BLaER1 (cell line): ENCODE data around the gene RGS11.

Experiments used
- H3K27ac ChIP-seq: shearing (Covaris generic); formaldehyde crosslinking; 2 replicates; pipeline ENCODE4 v1.8.1; 2022
- H3K27me3 ChIP-seq: shearing (Covaris generic); formaldehyde crosslinking; 2 replicates; pipeline ENCODE4 v1.8.1; 2022
- H3K36me3 ChIP-seq: shearing (Covaris generic); formaldehyde crosslinking; 2 replicates; pipeline ENCODE4 v1.8.1; 2022
- H3K4me1 ChIP-seq: shearing (Covaris generic); formaldehyde crosslinking; 2 replicates; pipeline ENCODE4 v1.8.1; 2022
- H3K4me2 ChIP-seq: shearing (Covaris generic); formaldehyde crosslinking; 2 replicates; pipeline ENCODE4 v1.8.1; 2022
- H3K4me3 ChIP-seq: shearing (Covaris generic); formaldehyde crosslinking; 2 replicates; pipeline ENCODE4 v1.8.1; 2022
- H3K9ac ChIP-seq: shearing (Covaris generic); formaldehyde crosslinking; 2 replicates; pipeline ENCODE4 v1.8.1; 2022
- H3K9me3 ChIP-seq: shearing (Covaris generic); formaldehyde crosslinking; 2 replicates; pipeline ENCODE4 v1.8.1; 2022
- H4K20me1 ChIP-seq: shearing (Covaris generic); formaldehyde crosslinking; 2 replicates; pipeline ENCODE4 v1.8.1; 2022
- Cebpa-rat ChIP-seq: shearing (Covaris generic); IDR thresholded peaks from 2 replicates; pipeline ENCODE4 v1.8.1; 2022

Gene RGS11

DNA sequence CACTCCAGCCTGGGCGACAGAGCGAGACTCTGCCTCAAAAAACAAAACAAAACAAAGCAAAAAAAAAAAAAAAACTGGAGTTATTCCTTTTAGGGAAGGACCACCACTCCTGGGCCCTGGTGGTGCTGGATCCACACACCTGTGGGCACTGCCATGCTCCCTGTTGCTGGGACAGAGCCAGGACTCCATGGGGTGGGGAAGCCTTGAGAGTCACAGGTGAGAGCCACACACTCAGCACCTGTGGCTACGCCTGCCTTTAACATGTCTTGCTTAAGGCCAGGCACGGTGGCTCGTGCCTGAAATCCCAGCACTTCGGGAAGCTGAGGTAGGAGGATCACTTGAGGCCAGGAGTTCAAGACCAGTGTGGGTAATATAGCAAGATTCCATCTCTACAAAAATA is 25.5 kb upstream of the RGS11 start:
- peaks cover 62% of the 10 kb centered on the region for H4K20me1 ChIP-seq
- H3K4me2 ChIP-seq: no peak overlapping the region
- no peaks in the 10 kb centered on the region for H3K9me3 ChIP-seq
- H3K4me1 ChIP-seq: peaks cover 22% of the 10 kb centered on the region
- no peak overlapping the region for H3K9ac ChIP-seq
- H3K4me3 ChIP-seq: no peak overlapping the region
- TF ChIP-seq Cebpa-rat: no peak
- H3K27me3 ChIP-seq: no peaks in the 10 kb centered on the region
- no peak overlapping the region for H3K27ac ChIP-seq
- H3K36me3 ChIP-seq: peaks cover 80% of the 10 kb centered on the region

DNA sequence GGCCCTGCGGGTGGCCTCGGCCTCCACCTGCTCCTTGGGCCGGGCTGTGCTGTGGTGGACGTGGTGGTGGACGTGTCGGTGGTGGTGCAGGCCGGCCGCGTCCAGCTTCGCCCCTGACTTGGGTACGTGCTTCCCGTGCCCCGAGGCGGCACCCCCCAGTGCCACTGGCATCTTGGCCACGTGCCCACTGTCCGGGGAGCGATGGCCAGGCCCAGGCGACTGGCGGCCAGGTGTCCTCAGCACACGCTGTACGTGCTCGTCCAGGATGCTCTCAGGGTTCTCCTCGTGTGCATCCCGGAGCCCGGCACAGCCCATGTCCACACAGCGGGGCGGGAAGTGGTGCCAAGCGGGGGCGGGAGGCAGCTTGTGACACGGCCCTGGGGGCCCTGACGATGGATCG is 22.1 kb upstream of the RGS11 start:
- Histone ChIP-seq H3K4me3 (no peak overlapping the region), H3K4me1 (peaks cover 29% of the 10 kb centered on the region), H3K9me3 (no peaks in the 10 kb centered on the region), H3K27ac (no peak overlapping the region), H3K27me3 (no peaks in the 10 kb centered on the region), H4K20me1 (peaks cover 62% of the 10 kb centered on the region), H3K9ac (peak overlapping the region; percentile 29; the same call in 1 of the 2 replicates), H3K36me3 (peaks cover 71% of the 10 kb centered on the region), H3K4me2 (peak overlapping the region; percentile 78)
- no peak for TF ChIP-seq Cebpa-rat

DNA sequence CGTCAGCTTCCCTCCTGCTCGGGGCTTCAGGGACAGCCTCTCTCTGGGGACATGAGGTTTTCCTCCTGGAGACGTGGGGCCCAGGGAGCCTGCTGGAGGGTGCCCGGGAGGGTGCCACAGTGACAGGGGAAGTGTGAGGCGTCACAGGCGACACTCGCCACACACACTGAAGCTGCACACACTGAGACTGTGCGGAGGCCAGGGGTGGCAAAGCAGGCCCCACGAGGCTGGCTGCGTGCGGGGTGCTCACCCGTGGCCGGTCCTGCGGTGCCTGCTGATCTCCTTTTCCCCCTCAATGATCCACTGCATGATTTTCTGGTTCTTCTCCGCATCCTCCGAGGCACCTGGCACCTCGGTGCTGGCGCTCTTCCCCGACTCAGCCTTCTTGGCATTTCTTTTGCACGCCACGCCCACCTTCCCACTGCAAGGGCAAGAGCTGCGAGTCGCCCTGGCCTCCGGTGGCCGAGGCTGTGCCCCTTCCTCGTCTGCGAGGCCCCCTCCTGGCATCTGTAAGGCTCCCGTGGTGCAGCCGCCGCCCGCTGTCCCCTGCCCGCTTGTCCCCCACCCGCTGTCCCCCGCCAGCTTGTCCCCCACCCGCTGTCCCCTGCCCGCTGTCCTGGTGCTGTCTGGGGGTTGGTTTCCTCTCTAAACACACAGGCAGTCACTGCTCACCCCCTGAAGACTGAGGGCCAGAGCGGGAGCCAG is 21.2 kb upstream of the RGS11 start:
- peak overlapping the region; percentile 29; the same call in 1 of the 2 replicates for H3K9ac ChIP-seq
- H3K9me3 ChIP-seq: no peaks in the 10 kb centered on the region
- peaks cover 71% of the 10 kb centered on the region for H3K36me3 ChIP-seq
- H3K4me3 ChIP-seq: no peak overlapping the region
- no peak overlapping the region for H3K27ac ChIP-seq
- peaks cover 29% of the 10 kb centered on the region for H3K4me1 ChIP-seq
- H4K20me1 ChIP-seq: peaks cover 66% of the 10 kb centered on the region
- no peak for TF ChIP-seq Cebpa-rat
- H3K4me2 ChIP-seq: peak overlapping the region; percentile 78
- H3K27me3 ChIP-seq: no peaks in the 10 kb centered on the region

DNA sequence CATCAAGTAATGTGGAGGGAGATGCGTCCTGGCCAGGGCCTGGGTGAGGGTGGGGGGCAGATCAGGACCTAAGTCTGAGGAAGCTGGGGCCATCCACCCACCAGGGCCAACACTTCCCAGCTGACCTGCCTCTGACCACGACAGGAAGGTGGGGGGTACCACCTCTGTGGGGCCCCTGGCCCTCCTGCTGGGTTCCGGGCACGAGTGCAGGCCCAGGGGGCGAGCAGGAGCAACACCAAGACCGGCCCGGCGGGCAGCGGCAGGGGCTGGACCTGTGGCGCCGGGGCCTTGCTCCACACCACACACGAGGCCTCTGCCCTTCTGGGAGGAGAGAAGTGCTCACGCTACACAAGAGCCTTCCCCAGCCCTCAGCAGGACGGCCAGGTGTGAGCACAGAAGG is 20.5 kb upstream of the RGS11 start:
- H3K4me2 ChIP-seq: peak overlapping the region; percentile 78
- peaks cover 29% of the 10 kb centered on the region for H3K4me1 ChIP-seq
- peaks cover 66% of the 10 kb centered on the region for H4K20me1 ChIP-seq
- peaks cover 71% of the 10 kb centered on the region for H3K36me3 ChIP-seq
- no peak overlapping the region for H3K4me3 ChIP-seq
- H3K27ac ChIP-seq: no peak overlapping the region
- no peak overlapping the region for H3K9ac ChIP-seq
- H3K9me3 ChIP-seq: no peaks in the 10 kb centered on the region
- no peaks in the 10 kb centered on the region for H3K27me3 ChIP-seq
- no peak for TF ChIP-seq Cebpa-rat

DNA sequence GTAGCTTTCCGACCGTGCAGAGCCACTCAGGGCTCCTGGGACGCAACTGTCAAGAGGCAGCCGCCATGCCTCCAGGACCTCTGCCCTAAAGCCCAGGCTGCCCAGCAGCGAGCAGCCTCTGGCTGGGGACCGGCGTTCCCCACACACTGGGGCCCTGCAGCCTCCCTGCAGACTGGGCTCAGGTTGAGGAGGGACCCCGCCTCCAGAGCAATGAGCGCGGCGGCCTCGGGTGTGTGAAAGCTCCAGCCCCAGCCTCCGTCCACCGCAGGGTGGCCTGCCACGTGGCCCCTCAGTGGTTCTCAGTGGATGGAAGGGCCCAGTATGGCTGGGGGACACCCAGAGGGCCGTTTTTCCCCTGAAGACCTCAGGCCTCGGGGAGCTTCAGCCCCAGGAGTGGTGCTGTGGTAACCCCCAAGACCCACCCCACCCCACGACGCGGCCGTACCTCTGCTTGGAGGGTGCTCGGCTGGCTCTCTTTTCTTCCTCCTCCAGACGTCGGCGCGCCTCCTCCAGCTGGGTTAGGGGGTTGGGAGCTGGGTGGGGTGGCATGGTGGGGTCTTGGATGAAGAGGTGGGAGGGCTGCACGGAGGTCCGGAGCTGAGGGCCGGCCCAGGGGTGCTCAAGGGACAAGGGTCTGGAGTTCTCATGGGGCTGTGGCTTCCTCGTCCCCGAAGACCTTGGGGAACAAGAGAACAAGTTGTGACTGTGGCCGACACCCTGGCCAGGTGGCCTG is 17.5 kb upstream of the RGS11 start:
- no peaks in the 10 kb centered on the region for H3K27me3 ChIP-seq
- no peak for TF ChIP-seq Cebpa-rat
- H3K9ac ChIP-seq: no peak overlapping the region
- H3K4me1 ChIP-seq: peaks cover 33% of the 10 kb centered on the region
- H3K9me3 ChIP-seq: no peaks in the 10 kb centered on the region
- no peak overlapping the region for H3K4me3 ChIP-seq
- H3K36me3 ChIP-seq: peaks cover 79% of the 10 kb centered on the region
- H3K27ac ChIP-seq: no peak overlapping the region
- H4K20me1 ChIP-seq: peaks cover 78% of the 10 kb centered on the region
- no peak overlapping the region for H3K4me2 ChIP-seq

DNA sequence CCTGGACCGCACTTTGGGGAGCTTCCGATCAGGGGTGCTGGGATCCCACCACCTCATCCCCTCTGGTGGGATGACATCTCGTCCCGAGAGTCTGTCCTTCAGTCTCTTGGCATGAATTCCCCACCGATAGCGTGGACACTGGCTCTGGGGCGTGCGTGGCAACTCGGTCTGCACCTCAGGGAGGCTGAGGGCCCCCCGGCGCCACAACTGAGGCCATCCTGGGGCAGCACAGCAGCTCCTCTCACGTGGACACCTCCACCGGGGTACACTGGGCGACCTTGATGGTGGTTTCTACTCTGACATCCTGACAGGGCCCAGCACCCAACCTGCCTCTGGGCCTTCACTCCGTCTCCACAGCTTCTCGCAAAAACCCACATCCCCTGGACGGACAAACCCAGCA is 15.8 kb upstream of the RGS11 start:
- H3K9me3 ChIP-seq: peaks cover 1% of the 10 kb centered on the region; the same call in 1 of the 2 replicates
- no peak overlapping the region for H3K4me3 ChIP-seq
- peaks cover 86% of the 10 kb centered on the region for H3K36me3 ChIP-seq
- H4K20me1 ChIP-seq: peaks cover 76% of the 10 kb centered on the region
- no peak overlapping the region for H3K9ac ChIP-seq
- H3K4me2 ChIP-seq: no peak overlapping the region
- peaks cover 33% of the 10 kb centered on the region for H3K4me1 ChIP-seq
- no peak for TF ChIP-seq Cebpa-rat
- H3K27me3 ChIP-seq: no peaks in the 10 kb centered on the region
- no peak overlapping the region for H3K27ac ChIP-seq

GRCh38 chr16:290681-291405 is 15.1 kb upstream of the RGS11 start:
- no peak for TF ChIP-seq Cebpa-rat
- Histone ChIP-seq H4K20me1 (peaks cover 71% of the 10 kb centered on the region), H3K4me1 (peaks cover 30% of the 10 kb centered on the region), H3K27me3 (no peaks in the 10 kb centered on the region), H3K9me3 (peaks cover 4% of the 10 kb centered on the region; the same call in 1 of the 2 replicates), H3K4me2 (no peak overlapping the region), H3K27ac (no peak overlapping the region), H3K9ac (no peak overlapping the region), H3K4me3 (no peak overlapping the region), H3K36me3 (peaks cover 84% of the 10 kb centered on the region)

DNA sequence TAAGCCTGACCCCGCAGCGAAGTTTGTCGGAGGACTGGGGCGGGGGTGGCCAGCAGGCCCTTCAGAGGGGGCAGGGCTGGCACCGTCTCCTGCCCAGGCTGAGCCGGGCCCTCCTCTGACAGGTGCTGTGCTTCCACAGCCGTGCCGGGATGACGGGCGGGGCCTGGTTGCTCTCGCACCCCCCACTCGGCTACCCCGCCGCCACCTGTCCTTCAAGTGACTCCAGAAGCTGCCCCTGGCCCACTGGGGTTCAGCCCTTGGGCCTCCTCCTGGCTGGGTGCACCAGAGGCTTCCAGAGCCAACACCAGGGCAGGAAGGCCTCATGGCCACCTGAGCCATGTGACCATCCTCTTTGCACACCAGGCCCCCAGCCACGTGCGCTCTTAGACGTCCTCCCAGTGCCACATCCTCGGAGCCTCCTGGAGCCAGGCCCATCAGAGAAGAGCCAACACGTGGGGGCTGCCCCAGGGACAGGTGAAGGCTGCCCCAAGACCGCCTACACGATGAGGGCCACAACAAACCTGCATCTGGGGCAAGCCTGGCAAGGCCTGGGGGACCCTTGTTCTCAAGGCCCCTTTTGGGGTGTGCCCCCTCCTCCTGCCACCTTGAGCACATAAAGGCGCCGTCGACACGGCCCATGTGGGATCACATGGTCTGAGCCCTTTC is 14.4 kb upstream of the RGS11 start:
- Histone ChIP-seq H3K9ac (no peak overlapping the region), H3K4me1 (peaks cover 33% of the 10 kb centered on the region), H3K27me3 (no peaks in the 10 kb centered on the region), H3K36me3 (peaks cover 83% of the 10 kb centered on the region), H3K4me3 (no peak overlapping the region), H3K4me2 (no peak overlapping the region), H4K20me1 (peaks cover 66% of the 10 kb centered on the region), H3K9me3 (peaks cover 4% of the 10 kb centered on the region; the same call in 1 of the 2 replicates), H3K27ac (no peak overlapping the region)
- TF ChIP-seq Cebpa-rat: no peak

DNA sequence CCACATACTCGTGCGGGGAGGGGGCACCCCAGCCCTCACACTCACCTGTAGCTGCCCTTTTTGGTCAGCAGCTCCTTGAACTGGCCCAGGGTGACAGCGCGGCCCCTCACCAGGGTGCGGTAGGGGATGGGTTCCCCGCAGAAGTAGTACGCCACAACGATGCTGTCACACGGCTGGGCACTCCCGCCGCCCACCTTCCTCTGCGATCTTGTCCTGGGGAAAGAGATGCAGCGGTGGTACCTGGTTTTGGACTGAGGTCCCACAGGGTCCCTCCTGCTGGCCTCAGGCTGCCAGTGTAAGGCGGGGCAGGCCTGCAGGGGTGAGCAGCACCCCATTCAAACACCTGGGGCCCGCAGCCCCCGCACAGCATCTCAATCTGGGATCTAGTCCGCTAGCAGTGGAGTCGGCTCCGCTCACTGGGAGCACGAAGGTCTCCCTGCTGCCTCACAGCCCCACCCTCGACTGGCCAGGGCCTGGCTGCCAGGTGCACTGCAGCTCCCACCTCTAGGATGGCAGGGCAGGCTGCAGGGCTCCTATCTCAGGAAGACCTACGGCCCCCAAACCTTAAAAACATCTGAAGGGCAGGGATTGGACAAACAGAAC is 13.8 kb upstream of the RGS11 start:
- H3K4me2 ChIP-seq: no peak overlapping the region
- peaks cover 82% of the 10 kb centered on the region for H3K36me3 ChIP-seq
- H3K27me3 ChIP-seq: no peaks in the 10 kb centered on the region
- H3K4me1 ChIP-seq: peaks cover 40% of the 10 kb centered on the region
- H3K27ac ChIP-seq: no peak overlapping the region
- no peak for TF ChIP-seq Cebpa-rat
- peaks cover 4% of the 10 kb centered on the region; the same call in 1 of the 2 replicates for H3K9me3 ChIP-seq
- peaks cover 66% of the 10 kb centered on the region for H4K20me1 ChIP-seq
- no peak overlapping the region for H3K9ac ChIP-seq
- no peak overlapping the region for H3K4me3 ChIP-seq
